Neural crest cell (in vitro differentiated cells): Measurements from ENCODE around the gene EFCAB12. TPM values are rescaled to one million over a fixed set of nuclear protein-coding genes. Genes with fewer than 3 reads are reported as not detected.
A peak's percentile ranks its signal among the peaks of the same experiment; 100 is the strongest.

ENCODE experiments used
- DNase-seq: peaks from one replicate; pipeline ENCODE4 v3.0.0; 2021; ENCODE audit warnings: low read depth, mixed read lengths, low spot score
- H3K27ac Mint-ChIP-seq: one replicate; pipeline ENCODE4 v1.8.0; 2021; ENCODE audit warnings: mild to moderate bottlenecking, mixed read lengths; ENCODE audit not compliant: unreplicated experiment
- H3K27me3 Mint-ChIP-seq: 2 replicates; pipeline ENCODE4 v1.8.0; 2021; ENCODE audit warnings: low read depth, mild to moderate bottlenecking, mixed read lengths
- H3K36me3 Mint-ChIP-seq: 2 replicates; pipeline ENCODE4 v1.8.0; 2021; ENCODE audit warnings: low read depth, mild to moderate bottlenecking, mixed read lengths
- H3K4me1 Mint-ChIP-seq: 2 replicates; pipeline ENCODE4 v1.8.0; 2021; ENCODE audit warnings: mixed read lengths
- H3K4me3 Mint-ChIP-seq: one replicate; pipeline ENCODE4 v1.8.0; 2021; ENCODE audit warnings: mild to moderate bottlenecking, mixed read lengths
- H3K9me3 Mint-ChIP-seq: 2 replicates; pipeline ENCODE4 v1.8.0; 2021; ENCODE audit warnings: mixed read lengths
- CTCF ChIP-seq: fragments of 200-600 bp; sonication (generic); conservative IDR thresholded peaks from 2 replicates; pipeline ENCODE4 v1.5.0; 2021; ENCODE audit warnings: antibody characterized with exemption, mild to moderate bottlenecking
- long read RNA-seq: library from polyadenylated mRNA; unstranded; transcript quantifications from one replicate; pipeline ENCODE4 v2.0.0, GENCODE V29; 2020
- total RNA-seq: library from RNA; stranded (reverse); gene quantifications from 2 replicates; pipeline ENCODE4 v1.2.1, GENCODE V29; 2021

The EFCAB12 gene
- total RNA-seq: 3.1 and 4.0 TPM in 2 replicates
- long read RNA-seq, partial matches to known transcripts: 1 of 2 reads
- long read RNA-seq, other reads (novel, unspliced or antisense): 0 of 2 reads

GRCh38 chr3:129428376-129429079, at the start of gene EFCAB12:
Gene EFCAB12 (minus strand): TSS chr3:129428636. CDS start chr3:129428488, 148 bp downstream.
- peaks cover 6% of the 10 kb centered on the region for H3K27me3 Mint-ChIP-seq
- peak within 1 kb of the TSS; percentile 97 for H3K27ac Mint-ChIP-seq
- H3K4me1 Mint-ChIP-seq: peaks cover 49% of the 10 kb centered on the region
- peak; percentile 92 for DNase-seq
- no peaks in the 10 kb centered on the region for H3K9me3 Mint-ChIP-seq
- H3K4me3 Mint-ChIP-seq: peak within 1 kb of the TSS; percentile 91
- no peak for TF ChIP-seq CTCF
- H3K36me3 Mint-ChIP-seq: peaks cover 9% of the 10 kb centered on the region

GRCh38 chr3:129476586-129476985, 48.1 kb upstream of the EFCAB12 start:
- DNase-seq: no peak
- no peaks in the 10 kb centered on the region for H3K27me3 Mint-ChIP-seq
- peaks cover 3% of the 10 kb centered on the region for H3K4me1 Mint-ChIP-seq
- no peak overlapping the region for H3K4me3 Mint-ChIP-seq
- no peak for TF ChIP-seq CTCF
- no peaks in the 10 kb centered on the region for H3K9me3 Mint-ChIP-seq
- H3K27ac Mint-ChIP-seq: no peak overlapping the region
- H3K36me3 Mint-ChIP-seq: peaks cover 10% of the 10 kb centered on the region

- H3K36me3 Mint-ChIP-seq: peaks cover 13% of the 10 kb centered on the region
- H3K4me3 Mint-ChIP-seq: no peak overlapping the region
- TF ChIP-seq CTCF: no peak
- no peaks in the 10 kb centered on the region for H3K27me3 Mint-ChIP-seq
- H3K9me3 Mint-ChIP-seq: no peaks in the 10 kb centered on the region
- DNase-seq: no peak
- H3K4me1 Mint-ChIP-seq: no peaks in the 10 kb centered on the region
- H3K27ac Mint-ChIP-seq: no peak overlapping the region
These were observed 47.4 kb upstream of the EFCAB12 start for GRCh38 chr3:129475863-129476262.

- Mint-ChIP-seq H3K27ac (no peak overlapping the region), H3K4me3 (no peak overlapping the region), H3K36me3 (peaks cover 13% of the 10 kb centered on the region)
These were observed 46.8 kb upstream of the EFCAB12 start for GRCh38 chr3:129474984-129475804.

GRCh38 chr3:129473769-129474152, 45.3 kb upstream of the EFCAB12 start:
- Mint-ChIP-seq H3K27me3 (no peaks in the 10 kb centered on the region), H3K27ac (no peak overlapping the region), H3K4me1 (no peaks in the 10 kb centered on the region), H3K36me3 (peaks cover 16% of the 10 kb centered on the region), H3K9me3 (no peaks in the 10 kb centered on the region), H3K4me3 (no peak overlapping the region)
- DNase-seq: no peak
- no peak for TF ChIP-seq CTCF

More at GRCh38 chr3:129474984-129475804, 46.8 kb upstream of the EFCAB12 start:
- TF ChIP-seq CTCF: no peak
- no peak for DNase-seq
- H3K27me3 Mint-ChIP-seq: no peaks in the 10 kb centered on the region
- no peaks in the 10 kb centered on the region for H3K9me3 Mint-ChIP-seq
- no peaks in the 10 kb centered on the region for H3K4me1 Mint-ChIP-seq
